B cell (primary cell): ENCODE data around the gene TRIM62. TPM values are rescaled to one million over a fixed set of nuclear protein-coding genes. Genes with fewer than 3 reads are reported as not detected.

Experiments
- ATAC-seq: fragments of 200-7000 bp; cut with Tn5 transposase; one replicate; pipeline ENCODE4 v1.10.0; 2021; ENCODE audit warnings: low read depth, mild to moderate bottlenecking, moderate number of reproducible peaks, moderate library complexity
- CTCF ChIA-PET: fragments of 350-600 bp; sonication (Branson Sonifier 250); formaldehyde crosslinking; loops from one replicate; lab custom pipeline; 2021; ENCODE audit warnings: antibody characterized with exemption, inconsistent platforms; lab: Charles Lee
- POLR2A ChIA-PET: fragments of 350-600 bp; sonication (Branson Sonifier 250); formaldehyde crosslinking; loops from one replicate; lab custom pipeline; 2021; ENCODE audit warnings: antibody characterized with exemption; lab: Charles Lee
- DNase-seq: peaks from one replicate; pipeline ENCODE4 v3.0.0; 2013
- H2AFZ ChIP-seq: 2 replicates; pipeline ENCODE4 v1.6.1; 2012; ENCODE audit warnings: mild to moderate bottlenecking, low read depth, low read length; ENCODE audit not compliant: insufficient read depth, poor library complexity, severe bottlenecking
- H3K27ac ChIP-seq, 2 donors: 1 replicate in 1 of 2; 2 replicates in 1 of 2; pipeline ENCODE4 v1.5.1; 2012 to 2013; ENCODE audit warnings: low read length in 2 of 2, mild to moderate bottlenecking in 2 of 2, moderate library complexity in 1 of 2
- H3K27me3 ChIP-seq, 4 experiments: fragments of 200-600 bp in 1 of 4; sonication (generic) in 1 of 4; replicated peaks in 1 of 4; 1 replicate in 2 of 4; 2 replicates in 2 of 4; pipeline versions ENCODE4 v1.6.1 to v1.7.0; 2013 to 2016; ENCODE audit warnings: low read length in 3 of 4, mild to moderate bottlenecking in 2 of 4, mixed read lengths in 1 of 4, moderate library complexity in 1 of 4; ENCODE audit not compliant: insufficient read depth in 4 of 4, control insufficient read depth in 3 of 4; ENCODE audit errors: control extremely low read depth in 1 of 4
- H3K36me3 ChIP-seq, 2 experiments: replicated peaks in 1 of 2; 1 replicate in 1 of 2; 2 replicates in 1 of 2; pipeline versions ENCODE4 v1.6.1 to v1.7.1; 2013; ENCODE audit warnings: low read length in 1 of 2; ENCODE audit not compliant: insufficient read depth in 2 of 2, control insufficient read depth in 1 of 2; ENCODE audit errors: control extremely low read depth in 1 of 2, extremely low read depth in 1 of 2
- H3K4me1 ChIP-seq, 2 donors: fragments of 200-600 bp in 1 of 2; sonication (generic) in 1 of 2; 1 replicate in 1 of 2; 2 replicates in 1 of 2; pipeline versions ENCODE4 v1.5.1 to v1.6.1; 2013 to 2017; ENCODE audit warnings: low read length in 2 of 2; ENCODE audit not compliant: control insufficient read depth in 2 of 2, insufficient read depth in 2 of 2
- H3K4me2 ChIP-seq: replicated peaks from 2 replicates; pipeline ENCODE3; 2012; ENCODE audit warnings: mild to moderate bottlenecking, low read depth, low read length; ENCODE audit not compliant: poor library complexity, severe bottlenecking
- H3K4me3 ChIP-seq, 5 experiments: fragments of 200-600 bp in 1 of 5; sonication (generic) in 1 of 5; 1 replicate in 3 of 5; 2 replicates in 2 of 5; pipeline versions ENCODE4 v1.5.1 to v1.7.0; 2011 to 2016; ENCODE audit warnings: low read length in 4 of 5, mild to moderate bottlenecking in 4 of 5, low read depth in 2 of 5, control low read depth in 1 of 5, moderate library complexity in 1 of 5; ENCODE audit not compliant: insufficient read depth in 1 of 5; ENCODE audit errors: control extremely low read depth in 1 of 5, extremely low read depth in 1 of 5
- H3K79me2 ChIP-seq: fragments of 200-600 bp; sonication (generic); one replicate; pipeline ENCODE4 v1.6.0; 2016; ENCODE audit warnings: low read length; ENCODE audit not compliant: control insufficient read depth, insufficient read depth
- H3K9ac ChIP-seq: fragments of 200-600 bp; sonication (generic); 2 replicates; pipeline ENCODE4 v1.6.1; 2017; ENCODE audit warnings: mild to moderate bottlenecking, low read length, moderate library complexity
- H3K9me3 ChIP-seq, 3 donors: one replicate each; pipeline versions ENCODE4 v1.6.1 to v1.7.1; 2013; ENCODE audit warnings: low read length in 2 of 3; ENCODE audit not compliant: control insufficient read depth in 2 of 3, insufficient read depth in 1 of 3; ENCODE audit errors: control extremely low read depth in 1 of 3
- H4K20me1 ChIP-seq: 2 replicates; pipeline ENCODE4 v1.6.0; 2012; ENCODE audit warnings: mild to moderate bottlenecking, low read length; ENCODE audit not compliant: insufficient read depth, control insufficient read depth, poor library complexity, severe bottlenecking
- H3K27ac Mint-ChIP-seq: one replicate; pipeline ENCODE4 v1.8.0; 2021; ENCODE audit warnings: mixed read lengths
- H3K27me3 Mint-ChIP-seq: one replicate; pipeline ENCODE4 v1.8.0; 2021; ENCODE audit warnings: mixed read lengths
- H3K4me1 Mint-ChIP-seq: one replicate; pipeline ENCODE4 v1.8.0; 2021; ENCODE audit warnings: mixed read lengths
- H3K4me3 Mint-ChIP-seq: one replicate; pipeline ENCODE4 v1.8.0; 2021; ENCODE audit warnings: mixed read lengths
- H3K9me3 Mint-ChIP-seq: one replicate; pipeline ENCODE4 v1.8.0; 2022; ENCODE audit warnings: mixed read lengths; ENCODE audit not compliant: insufficient read depth
- EZH2 ChIP-seq: IDR thresholded peaks from 2 replicates; pipeline ENCODE4 v1.6.1; 2012; ENCODE audit warnings: borderline replicate concordance, low read depth, mild to moderate bottlenecking, moderate library complexity, low read length; ENCODE audit not compliant: insufficient read depth, poor library complexity, severe bottlenecking
- WGBS: methylation state at CpG from one replicate; pipeline ENCODE4 v1.1.5; 2013; ENCODE audit warnings: missing lambda C conversion rate; ENCODE audit not compliant: insufficient coverage; 5-methylcytosine and 5-hydroxymethylcytosine counted together
- intact Hi-C: fragments of 100-400 bp; cut with micrococcal nuclease; formaldehyde crosslinking; loops from one replicate; pipeline ENCODE4 v1.10.0; 2022
- polyA plus RNA-seq: library from polyadenylated mRNA; depleted of rRNA; stranded (reverse); fragments of >200 nt; gene quantifications from 2 replicates; pipeline ENCODE4 v1.2.3, GENCODE V29; 2012
- total RNA-seq, 2 donors: library from RNA; stranded (reverse); fragments of 120-200 nt in 1 of 2; gene quantifications; 1 replicate in 1 of 2; 2 replicates in 1 of 2; pipeline versions ENCODE4 v1.2.3 to v1.2.4, GENCODE V29; 2013 to 2022
- TF ChIP-seq, protein P1 (sequence below): fragments of 200-600 bp; IDR thresholded peaks from one replicate; pipeline ENCODE4 v1.8.0; 2022; ENCODE audit warnings: antibody characterized with exemption, mild to moderate bottlenecking

Gene TRIM62
- total and polyA plus RNA-seq, 2 donors (not counting 1 experiment from before 2014, with no cell fraction given), result 10.7 to 24.1 TPM

DNA sequence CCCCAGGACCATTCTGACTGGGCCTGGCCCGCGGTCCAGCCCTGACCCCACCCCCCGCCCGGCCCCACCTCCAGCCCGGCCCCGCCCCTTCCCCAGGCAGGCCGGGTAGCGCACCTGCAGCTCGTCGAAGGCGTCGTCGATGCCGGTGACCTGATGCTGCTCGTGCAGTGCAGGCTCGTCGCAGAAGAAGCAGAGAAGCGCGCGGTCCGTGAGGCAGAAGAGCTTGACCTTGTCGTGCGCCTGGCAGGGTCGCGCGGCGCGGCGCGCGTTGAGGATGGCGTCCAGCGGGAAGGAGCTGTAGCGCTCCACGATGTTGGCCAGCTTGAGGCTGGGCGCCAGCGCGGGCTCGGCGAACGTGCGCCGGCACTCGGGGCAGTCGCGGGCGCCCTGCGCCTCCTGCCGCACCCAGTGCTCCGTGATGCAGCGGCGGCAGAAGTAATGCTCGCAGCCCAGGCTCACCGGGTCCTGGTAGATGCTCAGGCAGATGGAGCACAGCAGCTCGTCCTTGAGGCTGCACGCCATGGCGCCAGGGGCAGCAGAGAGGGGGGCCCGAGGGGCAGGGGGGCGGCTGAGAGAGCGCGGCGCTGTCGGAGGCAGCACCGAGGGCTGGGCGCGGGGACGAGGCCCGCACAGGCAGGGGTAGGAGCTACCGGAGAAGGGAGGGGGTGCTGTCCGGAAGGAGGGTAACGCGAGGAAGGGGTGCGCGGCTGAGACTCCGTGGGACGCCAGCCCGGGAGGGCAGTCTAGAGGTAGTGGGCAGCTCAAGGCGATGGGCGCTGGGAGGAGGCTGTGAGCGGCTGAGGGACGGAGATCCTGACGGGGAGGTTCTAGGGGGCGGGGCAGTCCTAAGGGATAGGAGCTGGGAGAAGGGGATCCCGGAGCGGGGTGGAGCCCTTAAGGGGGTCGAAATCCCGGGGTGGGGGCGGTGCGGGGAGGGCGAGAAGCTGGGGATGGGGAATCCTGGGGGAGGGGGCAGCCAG lies 642 bp downstream of the TRIM62 start:
- intact Hi-C loops, result loop anchor here (1.0 to 5.0 kb wide), 6 partner anchors 54 to 529 kb away; partner anchors contain the start of genes AK2, RBBP4, RNF19B and S100PBP
- H3K4me1 Mint-ChIP-seq, result peaks cover 17% of the 10 kb centered on the region
- peak overlapping the region; percentile 85 for H3K27ac Mint-ChIP-seq
- Histone ChIP-seq H2AFZ (peak overlapping the region; percentile 94), H3K79me2 (peaks cover 4% of the 10 kb centered on the region), H3K9me3 (no peaks in the 10 kb centered on the region), H3K4me1 (peaks cover 12 to 17% of the 10 kb centered on the region in 2 donors), H3K9ac (peak overlapping the region; percentile 81), H3K36me3 (no peaks in the 10 kb centered on the region), H3K27ac (peak overlapping the region in 1 of 2 donors; percentile 31), H3K4me2 (peak overlapping the region; percentile 99), H3K4me3 (peak overlapping the region; percentile 8 to 86 (median 75)), H4K20me1 (peaks cover 15% of the 10 kb centered on the region), H3K27me3 (peaks cover 0 to 14% (median 8%) of the 10 kb centered on the region in 4 experiments)
- H3K4me3 Mint-ChIP-seq, result peak overlapping the region; percentile 97
- ChIA-PET CTCF (interaction anchor here (0.5 to 5.0 kb wide), 8 partner anchors 43 to 552 kb away, joined by 3 to 32 read pairs (median 3); partner anchors contain the start of gene RNF19B), POLR2A (interaction anchor here (0.6 to 2.0 kb wide), 5 partner anchors 9 to 74 kb away, joined by 3 to 16 read pairs (median 4); no protein-coding TSS in a partner anchor)
- no peaks in the 10 kb centered on the region for H3K9me3 Mint-ChIP-seq
- 1% methylated on average over 86 of the region's 90 CpGs for WGBS
- peak; percentile 90 for ATAC-seq
- peak; percentile 89 for DNase-seq
- TF ChIP-seq EZH2, result no peak
- TF ChIP-seq, protein P1, sequence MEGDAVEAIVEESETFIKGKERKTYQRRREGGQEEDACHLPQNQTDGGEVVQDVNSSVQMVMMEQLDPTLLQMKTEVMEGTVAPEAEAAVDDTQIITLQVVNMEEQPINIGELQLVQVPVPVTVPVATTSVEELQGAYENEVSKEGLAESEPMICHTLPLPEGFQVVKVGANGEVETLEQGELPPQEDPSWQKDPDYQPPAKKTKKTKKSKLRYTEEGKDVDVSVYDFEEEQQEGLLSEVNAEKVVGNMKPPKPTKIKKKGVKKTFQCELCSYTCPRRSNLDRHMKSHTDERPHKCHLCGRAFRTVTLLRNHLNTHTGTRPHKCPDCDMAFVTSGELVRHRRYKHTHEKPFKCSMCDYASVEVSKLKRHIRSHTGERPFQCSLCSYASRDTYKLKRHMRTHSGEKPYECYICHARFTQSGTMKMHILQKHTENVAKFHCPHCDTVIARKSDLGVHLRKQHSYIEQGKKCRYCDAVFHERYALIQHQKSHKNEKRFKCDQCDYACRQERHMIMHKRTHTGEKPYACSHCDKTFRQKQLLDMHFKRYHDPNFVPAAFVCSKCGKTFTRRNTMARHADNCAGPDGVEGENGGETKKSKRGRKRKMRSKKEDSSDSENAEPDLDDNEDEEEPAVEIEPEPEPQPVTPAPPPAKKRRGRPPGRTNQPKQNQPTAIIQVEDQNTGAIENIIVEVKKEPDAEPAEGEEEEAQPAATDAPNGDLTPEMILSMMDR, result no peak
- H3K27me3 Mint-ChIP-seq, result peaks cover 24% of the 10 kb centered on the region
